ENCODE results near the gene NOL9. TPM values are rescaled to one million over a fixed set of nuclear protein-coding genes. Genes with fewer than 3 reads are reported as not detected.

Gene NOL9
- total RNA-seq, 1 donor from 2014 or later: 23.2 TPM

DNA sequence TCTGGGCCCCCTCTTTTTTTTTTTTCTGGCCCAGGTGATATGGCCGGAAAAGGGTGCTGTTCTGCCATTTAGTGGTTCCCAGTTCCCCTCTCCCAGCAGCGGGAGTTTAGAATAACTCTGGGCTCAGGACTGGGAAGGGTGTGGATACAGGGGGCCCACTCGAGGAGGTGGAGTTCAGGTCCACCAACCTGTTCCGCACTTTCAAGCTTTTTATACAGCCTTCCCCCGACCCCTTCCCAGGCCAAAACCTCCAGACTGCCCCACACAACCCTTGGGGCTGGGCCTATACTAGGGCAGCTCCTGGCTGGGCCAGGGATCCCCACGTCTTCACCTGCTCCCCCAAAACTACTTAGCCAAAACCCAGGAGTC, 63.2 kb downstream of the NOL9 start:
- no peak for DNase-seq (ENCODE audit: low spot score)

DNA sequence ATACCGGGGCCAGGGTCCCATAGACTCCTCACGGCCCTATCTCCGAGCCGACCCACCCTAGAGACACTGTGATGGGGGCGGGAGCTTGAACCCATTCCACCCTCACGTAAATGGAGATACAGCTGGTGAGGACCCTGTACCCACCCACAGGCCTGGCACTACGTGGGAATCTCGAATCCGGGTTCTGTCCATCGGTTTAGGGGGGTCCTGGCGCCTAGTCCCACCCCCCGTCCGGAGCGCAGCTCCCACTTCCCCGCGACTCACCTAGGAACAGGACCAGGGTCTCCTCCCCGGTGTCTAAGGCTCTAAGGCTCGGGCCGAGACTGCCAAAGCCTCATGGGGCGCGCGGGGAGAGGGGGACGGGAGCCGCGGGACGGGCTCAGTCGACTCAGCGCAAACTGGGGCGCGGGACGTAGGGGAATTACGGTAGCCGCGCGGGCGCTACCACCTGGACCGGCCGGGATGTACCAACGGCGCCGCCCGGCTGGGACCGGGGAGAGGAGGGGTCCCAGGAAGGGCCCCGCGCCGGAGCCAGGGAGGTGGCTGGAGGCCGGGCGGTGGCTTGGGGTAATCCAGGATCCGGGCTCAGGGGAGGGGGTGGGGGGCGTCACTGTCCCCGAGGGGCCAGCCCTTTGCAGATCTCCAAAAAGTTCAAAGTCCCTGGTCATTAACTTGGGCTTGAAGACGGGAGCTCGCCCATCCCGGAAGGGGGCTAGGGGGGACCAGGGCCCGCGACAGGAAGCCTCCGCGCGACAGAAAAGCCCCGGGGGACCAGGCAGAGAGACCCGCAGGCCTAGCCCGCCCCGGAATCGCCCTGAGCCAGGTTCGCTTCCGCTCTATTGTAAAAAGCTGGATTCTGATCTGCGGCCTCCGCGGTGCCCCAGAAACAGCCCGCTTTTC, 63.9 kb downstream of the NOL9 start:
- DNase-seq (ENCODE audit: low spot score): no peak

DNA sequence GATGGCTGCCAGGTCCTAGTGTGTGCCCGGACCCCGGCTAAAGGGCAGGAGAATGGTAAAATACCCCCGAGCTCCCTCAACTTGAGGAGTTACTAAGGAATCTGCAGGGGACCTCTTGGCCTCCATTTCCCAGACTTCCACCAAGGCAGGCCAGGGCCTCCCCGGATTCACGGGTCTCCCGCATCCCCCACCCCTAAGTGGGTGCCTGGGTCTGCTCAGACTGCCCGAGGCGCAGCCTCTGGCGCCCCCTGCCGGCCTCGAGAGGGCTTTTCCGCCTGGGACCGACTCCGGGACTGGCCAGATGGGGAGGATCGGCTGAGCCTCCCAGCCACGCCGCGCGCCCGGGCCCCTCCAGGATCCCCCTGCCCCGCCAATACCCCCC, 64.5 kb downstream of the NOL9 start:
- no peak for DNase-seq (ENCODE audit: low spot score)

DNA sequence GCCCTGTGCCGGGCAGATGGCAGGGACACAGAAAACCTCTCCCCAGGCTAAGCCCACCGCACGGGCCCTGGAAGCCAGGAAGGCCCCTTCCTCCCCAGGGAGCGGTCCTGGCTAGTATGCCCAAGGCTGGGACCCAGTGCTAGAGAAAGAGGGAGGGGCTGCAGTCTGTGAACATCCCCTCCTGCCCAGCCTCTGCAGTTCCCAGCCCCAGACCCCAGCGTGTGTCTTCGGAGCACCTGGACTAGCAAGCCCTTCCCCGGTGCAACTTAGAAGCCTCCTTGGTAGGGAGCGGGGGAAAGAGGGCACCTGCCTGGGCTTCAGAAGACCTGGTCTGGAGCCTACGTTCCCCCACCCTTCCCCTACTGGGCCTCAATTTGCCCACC, 64.9 kb downstream of the NOL9 start:
- no peak for DNase-seq (ENCODE audit: low spot score)

DNA sequence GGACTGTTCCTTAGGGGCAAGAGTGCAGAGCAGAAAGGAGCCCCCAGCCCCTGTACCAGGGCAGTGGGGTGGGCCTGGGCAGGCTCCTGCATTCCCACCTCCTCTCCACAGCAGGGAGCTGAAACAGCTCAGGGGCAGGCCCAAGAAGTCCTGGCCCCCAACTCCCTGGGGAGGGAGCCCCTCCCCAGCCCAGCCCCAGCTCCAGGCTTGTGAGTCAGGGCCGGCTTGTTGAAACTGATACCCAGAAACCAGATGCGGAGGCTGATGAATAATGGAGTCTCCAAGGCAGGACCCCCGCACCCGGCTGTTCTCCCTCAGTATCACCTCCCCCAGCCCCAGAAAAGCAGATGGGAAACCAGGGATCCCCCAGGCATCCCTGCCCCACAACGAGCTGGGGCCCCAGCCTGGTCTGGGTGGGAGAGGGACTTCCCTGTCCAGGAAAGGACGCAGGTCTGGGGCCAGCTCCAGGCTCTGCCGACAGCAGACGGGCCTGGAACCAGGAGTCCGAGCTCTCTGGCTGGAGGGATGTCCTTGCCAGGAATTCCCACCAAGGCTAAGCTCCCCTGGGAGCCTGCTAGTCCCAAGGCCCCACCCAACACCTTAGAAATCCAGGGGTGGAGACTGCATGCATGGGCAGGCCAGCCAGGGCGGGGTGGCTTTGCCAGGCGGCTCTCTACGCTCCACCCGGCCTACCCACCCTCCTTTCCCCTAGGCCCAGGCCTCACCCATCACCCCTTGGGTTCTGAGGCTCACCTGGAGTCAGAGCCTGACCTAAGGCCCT, 65.5 kb downstream of the NOL9 start:
- DNase-seq (ENCODE audit: low spot score): no peak

DNA sequence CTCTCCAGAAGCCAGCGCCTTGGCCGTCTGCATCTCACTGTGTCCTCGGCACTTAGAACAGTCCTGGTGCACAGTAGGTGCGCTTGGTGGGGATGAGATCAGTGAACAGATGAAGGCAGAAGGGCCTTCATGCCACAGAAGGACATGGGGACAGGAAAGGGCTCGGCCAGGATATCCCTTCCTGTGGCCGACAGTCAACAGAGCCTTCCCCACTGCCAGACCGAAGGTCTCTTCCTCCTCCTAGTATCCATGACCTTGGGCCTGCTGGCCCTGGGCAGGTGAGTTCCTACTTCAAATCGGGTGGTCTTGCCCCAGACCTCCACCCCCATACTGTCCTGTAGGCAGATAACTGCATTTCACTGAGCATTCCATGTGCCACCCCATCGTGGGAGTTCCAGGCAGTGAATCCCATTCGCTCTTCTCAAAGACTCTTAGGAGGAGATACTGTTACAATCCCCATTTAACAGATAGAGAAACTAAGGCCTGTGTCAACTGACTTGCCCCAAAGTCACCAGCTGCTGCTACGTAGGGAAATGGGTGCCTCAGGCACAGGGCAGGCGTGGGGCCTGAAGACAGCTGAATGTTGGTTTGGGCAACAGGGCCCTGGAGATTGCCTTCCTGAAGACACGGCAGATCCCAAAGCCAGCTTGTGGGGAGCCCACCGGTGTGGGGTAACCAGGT, 66.4 kb downstream of the NOL9 start:
- DNase-seq (ENCODE audit: low spot score): no peak

DNA sequence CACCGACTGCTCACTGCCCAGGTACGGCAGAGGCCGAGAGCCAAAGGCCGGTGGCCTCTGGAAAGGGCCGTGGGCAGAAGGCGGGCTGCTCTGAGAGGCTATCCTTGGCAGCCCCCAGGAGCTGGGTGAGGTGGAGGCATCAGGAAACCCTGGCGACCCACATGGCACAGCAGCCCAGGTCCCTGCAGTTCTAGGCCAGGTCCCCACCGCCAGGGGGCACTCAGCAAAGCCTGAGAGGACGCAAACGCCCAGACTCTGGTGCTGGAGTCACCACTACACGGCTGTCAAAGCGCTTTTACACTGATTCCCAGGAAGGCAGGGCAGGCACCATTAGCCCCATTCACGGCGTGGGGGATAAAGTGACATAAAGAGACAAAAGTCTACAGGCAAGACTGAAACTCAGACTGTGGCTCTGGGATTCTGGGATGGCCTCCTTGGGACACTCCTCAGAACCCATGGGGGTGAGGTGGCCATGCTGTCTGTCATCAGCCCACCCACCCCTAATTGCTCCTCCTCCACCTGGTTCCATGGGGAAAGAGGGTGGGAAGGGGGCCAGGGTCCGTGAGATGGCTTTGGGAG, 67.8 kb downstream of the NOL9 start:
- no peak for DNase-seq (ENCODE audit: low spot score)

DNA sequence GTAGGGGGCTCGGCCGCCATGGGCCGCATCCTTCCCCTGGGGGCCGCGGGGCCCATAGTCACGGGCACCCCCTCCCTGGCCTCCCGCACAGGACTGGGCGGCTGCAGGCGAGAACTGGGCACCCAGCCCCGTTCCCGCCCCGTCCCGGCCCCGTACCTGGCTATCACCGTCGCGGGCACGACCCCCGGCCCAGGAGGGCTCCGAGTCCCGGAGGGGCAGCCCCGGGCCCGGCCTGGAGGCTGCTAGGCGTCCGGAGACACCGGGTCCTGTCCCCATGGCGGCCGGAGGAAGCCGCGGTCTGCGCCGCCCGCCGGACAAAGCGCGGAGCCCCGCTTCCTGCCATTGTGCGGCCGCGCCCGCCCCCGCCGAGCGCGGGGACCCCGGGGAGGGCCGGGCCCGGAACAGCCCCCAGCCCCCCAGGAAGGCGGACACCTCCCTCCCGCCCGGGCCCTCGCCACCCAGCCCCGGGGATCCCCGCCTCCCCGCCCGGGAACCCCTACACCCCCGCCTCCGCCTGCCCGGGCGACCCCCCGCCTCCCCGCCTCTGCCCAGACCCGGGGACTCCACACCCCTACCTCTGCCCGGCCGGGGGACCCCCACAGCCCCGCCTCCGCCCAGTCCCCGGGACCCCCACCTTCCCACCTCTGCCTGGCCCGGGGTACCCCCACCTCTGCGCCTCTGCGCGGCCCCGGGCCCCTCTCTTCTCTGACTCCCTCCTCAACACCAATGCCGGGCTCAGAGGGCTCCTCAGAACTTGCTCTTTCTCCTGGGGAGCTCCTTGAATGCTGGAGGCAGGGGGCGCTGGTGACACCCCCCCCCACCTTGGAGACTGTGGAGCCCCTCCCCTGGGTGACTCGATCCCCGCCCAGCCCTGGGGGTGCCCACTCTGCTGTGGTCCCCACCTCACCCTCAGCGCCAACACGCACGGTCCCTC, 68.9 kb downstream of the NOL9 start:
- no peak for DNase-seq (ENCODE audit: low spot score)

DNA sequence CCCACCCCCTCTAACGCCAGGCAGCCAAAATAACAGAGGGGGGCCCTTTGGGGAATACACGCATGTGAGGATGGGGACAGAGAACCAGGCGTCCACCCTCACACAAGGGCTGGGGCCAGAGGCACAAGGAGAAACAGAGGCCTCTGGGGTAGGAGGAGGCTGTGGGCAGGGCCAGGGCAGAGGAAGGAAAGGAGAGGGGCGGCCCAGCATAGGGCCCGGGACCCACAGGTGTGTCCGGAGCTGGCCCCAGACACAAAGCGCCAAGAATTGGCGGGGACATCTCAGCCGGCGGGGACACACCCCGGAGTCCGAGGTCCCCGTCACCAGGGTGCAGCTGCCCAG, 69.5 kb downstream of the NOL9 start:
- no peak for DNase-seq (ENCODE audit: low spot score)

DNA sequence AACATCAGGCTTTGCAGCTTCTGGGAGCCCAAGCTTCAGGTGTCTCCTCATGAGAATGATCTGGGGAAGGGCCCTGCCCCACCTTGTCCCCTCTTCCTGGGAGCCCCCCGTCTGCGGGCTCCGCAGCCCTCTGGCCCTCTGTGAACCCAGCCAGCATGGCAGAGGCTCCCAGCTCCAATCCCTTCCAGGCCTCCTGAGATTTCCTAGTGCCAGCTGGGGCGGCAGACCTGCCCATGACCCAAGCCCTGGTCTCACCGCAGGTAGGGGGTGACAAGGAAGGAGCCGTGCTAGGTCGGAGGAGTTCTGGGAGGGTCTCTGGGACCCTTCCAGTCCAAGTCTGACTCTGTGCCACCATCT, 70.6 kb downstream of the NOL9 start:
- no peak for DNase-seq (ENCODE audit: low spot score)

DNA sequence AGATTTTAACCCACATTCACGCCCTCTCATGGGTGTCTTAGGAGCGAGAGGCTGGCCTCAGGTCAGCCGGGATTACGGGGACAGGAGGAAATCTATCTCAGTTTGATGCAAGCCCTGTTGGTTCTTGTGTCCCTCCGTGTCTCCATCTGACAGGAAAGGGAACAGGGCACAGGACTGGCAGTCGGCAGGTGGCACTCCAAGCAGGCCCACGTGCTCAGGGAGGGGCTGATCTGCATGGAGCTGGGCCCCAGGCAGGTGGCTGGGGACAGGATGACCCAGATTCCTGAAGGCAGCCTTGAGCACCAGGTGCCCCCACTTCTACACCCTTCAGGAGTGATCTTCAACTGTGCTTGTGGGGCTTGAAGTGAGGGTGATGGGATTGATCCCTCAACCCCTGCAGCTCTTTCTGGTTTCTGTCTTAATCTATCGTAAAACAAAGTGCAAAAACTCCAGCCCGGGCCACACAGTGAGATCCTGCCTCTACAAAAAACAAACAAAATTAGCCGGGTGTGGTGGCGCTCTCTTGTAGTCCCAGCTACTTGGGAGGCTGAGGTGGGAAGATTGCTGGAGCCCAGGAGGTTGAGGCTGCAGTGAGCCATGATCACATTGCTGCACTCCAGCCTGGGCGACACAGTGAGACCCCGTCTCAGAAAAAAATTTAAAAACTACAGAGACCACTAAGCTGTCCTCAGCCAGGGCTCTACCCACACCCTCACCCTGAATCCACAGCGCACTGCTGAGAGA, 71.1 kb downstream of the NOL9 start:
- no peak for DNase-seq (ENCODE audit: low spot score)

DNA sequence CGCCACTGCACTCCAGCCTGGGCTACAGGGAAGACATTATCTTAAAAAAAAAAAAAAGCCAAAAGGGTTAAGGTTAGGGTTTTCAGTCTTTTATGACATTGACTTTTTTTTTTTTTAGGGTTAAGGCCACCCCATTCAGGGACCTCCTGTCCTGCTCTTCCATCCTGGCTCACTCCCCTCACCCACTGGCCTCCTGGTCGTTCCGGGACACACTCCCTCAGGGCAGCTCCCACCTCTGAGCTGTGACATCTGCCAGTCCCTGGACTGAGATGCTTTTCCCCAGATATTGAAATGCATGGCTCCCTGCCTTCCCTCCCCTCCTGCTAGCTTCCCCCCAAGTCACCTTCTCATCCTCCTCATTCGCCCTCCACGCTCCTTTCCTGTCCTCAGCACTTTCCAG, 72.5 kb downstream of the NOL9 start:
- DNase-seq (ENCODE audit: low spot score): no peak

DNA sequence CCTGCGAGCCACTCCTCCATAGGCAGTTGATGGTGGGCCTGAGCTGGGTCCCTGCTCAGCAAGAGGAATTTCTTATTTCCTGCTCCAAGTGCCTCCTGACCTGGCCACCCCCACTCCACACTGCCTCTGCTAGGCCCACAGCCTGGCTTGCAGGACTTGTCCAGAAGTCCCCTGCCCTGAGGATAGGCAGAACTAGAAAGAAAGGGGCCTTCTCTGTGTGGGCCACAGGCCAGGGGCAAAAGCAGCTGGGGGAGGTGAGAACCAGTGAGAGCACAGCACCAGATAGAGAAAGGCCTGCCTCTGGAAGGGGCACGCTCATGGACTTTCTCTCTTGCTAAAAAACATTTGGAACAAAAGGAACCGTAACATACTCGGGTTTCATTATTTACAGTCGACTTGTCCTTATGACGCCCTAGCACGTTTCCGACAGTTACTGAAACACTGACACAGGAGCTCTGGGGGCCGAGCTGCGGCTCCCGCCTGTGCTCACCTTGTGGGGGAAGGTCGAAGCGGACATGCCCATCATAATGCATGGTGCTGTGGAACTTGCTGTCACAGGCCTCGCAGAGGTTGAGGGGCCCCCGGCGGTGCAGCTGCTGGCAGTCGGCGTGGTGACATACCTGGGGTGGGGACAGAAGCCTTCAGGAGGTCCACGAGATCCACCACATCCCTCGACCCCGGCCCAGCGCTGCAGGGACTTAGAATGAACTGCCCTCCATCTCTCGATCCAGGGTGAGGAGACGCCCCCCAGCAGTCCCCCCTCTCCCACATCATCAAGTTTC, 77.1 kb downstream of the NOL9 start:
- no peak for DNase-seq (ENCODE audit: low spot score)

DNA sequence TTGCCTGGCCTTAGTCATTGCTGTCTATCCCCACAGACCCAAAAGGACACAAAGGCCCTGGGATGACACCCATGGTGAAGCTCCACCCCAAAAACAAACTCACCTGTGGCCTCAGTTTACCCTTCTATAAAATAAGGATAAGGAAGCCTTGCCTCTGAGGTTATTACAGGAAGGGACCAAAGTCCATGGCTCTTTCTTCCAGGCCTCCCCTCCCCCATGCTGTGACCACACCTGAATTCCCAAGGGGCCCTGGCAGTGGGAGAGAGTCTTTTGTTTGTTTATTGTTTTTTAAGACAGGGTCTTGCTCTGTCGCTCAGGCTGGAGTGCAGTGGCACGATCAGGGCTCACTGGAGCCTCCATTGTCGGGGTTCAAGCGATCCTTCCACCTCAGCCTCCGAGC, 77.8 kb downstream of the NOL9 start:
- no peak for DNase-seq (ENCODE audit: low spot score)

DNA sequence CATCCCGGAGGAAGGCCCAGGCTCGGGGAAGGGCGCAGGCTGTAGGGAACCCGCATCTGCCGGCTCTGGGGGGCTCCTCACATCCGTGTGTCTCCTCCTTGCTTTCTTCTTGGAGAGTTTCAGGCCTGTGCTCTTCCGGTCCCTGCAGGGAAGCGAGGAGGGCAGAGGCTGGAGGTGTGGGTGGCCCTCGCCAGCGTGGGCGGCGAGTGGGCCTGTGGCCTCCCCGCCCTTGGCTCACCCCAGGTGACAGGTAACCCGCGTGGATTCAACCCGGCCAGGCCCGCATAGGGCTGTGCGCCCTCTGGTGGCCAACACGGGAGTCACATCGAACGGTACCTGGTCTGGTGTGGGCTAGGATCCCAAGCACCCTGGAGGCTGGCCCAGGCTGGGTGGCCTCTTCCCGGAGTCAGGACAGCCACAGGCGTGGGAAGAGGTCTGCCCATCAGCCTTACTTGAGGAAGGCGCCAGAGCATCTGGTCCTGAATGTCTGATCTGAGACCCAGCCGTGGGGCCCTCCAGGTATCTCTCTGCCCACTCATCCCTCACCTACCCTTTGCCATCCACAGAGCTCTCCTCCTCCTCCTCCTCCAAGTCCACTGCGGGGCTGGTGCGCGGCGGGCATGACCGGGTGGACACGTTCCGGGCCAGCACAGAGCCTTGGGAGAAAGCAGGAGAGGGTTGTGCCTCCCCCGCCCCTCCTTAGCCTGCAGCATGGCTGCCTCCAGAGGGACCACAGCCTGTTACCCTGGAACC, 78.8 kb downstream of the NOL9 start:
- no peak for DNase-seq (ENCODE audit: low spot score)

DNA sequence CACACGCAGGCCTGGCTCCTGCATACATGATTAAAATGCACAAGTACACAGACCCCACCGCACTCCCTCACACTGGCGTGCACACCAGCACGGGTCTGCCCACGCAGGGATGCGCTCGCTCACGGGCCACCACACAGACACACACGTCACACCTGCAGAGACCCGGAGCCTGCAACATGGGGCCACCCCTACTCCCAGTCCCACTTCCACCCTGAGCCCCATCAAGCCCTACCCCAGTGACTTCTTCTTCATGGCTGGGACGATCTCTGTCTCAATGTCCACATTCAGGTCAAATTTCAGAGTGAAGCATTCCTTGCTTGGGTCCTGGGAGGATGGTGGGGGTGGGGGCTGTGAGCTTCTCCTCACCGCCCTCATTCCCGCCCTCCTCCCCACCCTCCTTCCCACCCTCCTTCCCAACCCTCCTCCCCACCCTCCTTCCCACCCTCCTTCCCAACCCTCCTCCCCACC, 79.5 kb downstream of the NOL9 start:
- no peak for DNase-seq (ENCODE audit: low spot score)

DNA sequence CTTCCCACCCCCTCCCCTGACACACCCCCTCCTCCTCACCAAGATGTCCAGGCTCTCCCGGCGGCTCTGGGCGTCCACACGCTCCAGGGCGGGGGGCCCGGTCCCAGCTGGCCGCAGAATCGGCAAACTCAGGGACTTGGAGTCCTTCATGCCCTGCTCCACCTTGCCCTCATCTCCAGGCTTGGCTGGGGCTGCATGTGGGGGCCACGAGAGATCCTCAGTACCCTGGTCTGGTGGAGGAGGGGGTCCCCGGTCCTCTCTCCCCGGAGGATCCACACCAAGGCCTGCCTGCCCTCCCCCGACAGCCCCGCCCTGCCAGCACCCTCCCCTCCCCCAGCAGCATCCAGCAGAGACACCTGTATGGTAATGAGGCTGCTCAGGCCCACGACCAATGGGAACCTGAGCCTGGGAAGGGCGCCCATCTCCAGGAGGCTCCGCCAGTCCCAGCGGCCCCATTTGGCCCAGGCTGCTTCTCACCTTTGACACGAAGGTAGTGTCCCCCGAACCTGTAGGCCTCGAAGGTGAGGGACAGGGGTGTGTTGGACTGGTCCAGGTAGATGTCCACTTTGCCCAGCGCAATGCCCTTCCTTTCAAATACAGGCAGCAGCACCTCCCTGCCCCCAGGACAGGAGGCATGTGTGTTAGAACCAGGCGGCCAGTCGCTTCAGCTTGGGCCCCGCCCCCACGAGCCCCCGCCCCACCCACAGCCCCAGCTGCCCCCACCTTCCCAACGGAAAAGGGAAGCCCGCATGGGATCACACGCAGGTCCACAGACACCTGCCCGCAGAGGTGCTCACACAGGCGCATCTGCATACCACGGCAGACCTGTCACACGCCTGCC, 80.1 kb downstream of the NOL9 start:
- no peak for DNase-seq (ENCODE audit: low spot score)

DNA sequence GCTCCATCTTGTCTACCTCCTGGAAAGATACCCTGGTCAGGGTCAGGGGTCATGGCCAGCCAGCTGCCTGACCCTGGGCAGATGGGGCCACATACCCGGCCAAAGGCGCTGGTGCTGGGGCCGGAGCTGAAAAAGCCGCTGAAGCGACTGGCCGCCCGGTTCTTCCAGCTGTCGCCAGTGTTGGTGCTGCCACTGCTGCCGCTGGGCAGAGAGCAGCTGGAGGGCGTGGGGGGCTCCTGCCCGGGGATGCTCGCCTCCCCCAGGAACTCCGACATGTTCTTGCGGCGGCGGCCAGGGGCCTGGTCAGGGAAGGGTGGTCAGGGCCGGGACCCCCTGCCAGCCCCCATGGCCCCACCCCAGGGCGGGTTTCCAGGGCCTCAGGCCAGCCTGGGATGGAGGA, 81.2 kb downstream of the NOL9 start:
- DNase-seq (ENCODE audit: low spot score): no peak

Data from mesenteric fat pad (tissue), 1 donor.